GM12892 (cell line): Measurements from ENCODE around the gene TTBK2.

Source experiments
- POLR2A ChIP-seq: IDR thresholded peaks from 2 replicates; pipeline ENCODE4 v1.6.1; 2011; ENCODE audit warnings: low read depth, low read length, control low read depth
- POLR2AphosphoS5 ChIP-seq: IDR thresholded peaks from 2 replicates; pipeline ENCODE4 v1.6.1; 2011; ENCODE audit warnings: low read depth, low read length, control low read depth
- TAF1 ChIP-seq: IDR thresholded peaks from 2 replicates; pipeline ENCODE4 v1.6.1; 2011; ENCODE audit warnings: low read depth, mild to moderate bottlenecking, control low read depth, low read length, borderline replicate concordance

DNA sequence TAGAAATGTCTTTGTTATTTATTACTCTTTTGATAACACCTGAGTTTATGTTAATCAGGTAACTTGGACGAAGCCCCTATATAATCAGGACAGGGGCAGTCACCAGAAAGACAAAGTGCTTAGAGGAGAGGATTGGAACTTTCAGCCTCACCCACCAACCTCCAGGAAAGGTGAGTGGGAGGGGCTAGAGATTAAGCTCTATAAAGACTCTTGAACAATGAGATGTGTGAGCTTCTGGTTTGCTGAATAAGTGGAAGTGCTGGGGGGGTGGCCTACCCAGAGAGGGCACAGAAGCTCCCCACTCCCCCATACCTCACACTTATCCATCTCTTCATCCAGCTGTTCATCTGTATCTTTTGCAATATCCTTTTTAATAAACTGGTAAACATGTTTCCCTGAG is 73.9 kb downstream of the TTBK2 start:
- TF ChIP-seq POLR2A (no peak), POLR2AphosphoS5 (no peak), TAF1 (no peak)
